Caco-2 (cell line): ENCODE results near the gene CCDC70. TPM values are rescaled to one million over a fixed set of nuclear protein-coding genes. Genes with fewer than 3 reads are reported as not detected.

Experiments used
- BruUV-seq: library from RNA; stranded (reverse); fragments of 400-500 nt; replicated peaks from 2 replicates; lab custom pipeline; 2021; lab: Mats Ljungman, UMichigan
- CTCF ChIA-PET: fragments of 300-600 bp; sonication (Branson Sonifier 250); formaldehyde crosslinking; loops from one replicate; lab custom pipeline; 2022; ENCODE audit warnings: antibody characterized with exemption; lab: Charles Lee
- POLR2A ChIA-PET: fragments of 300-600 bp; sonication (Branson Sonifier 250); formaldehyde crosslinking; loops from one replicate; lab custom pipeline; 2022; ENCODE audit warnings: antibody characterized with exemption; lab: Charles Lee
- DNase-seq, 2 experiments: peaks; one replicate each; pipeline versions ENCODE4 v3.0.0 to v3.0.0-alpha.2; 2020 to 2022
- H3K27me3 ChIP-seq: replicated peaks from 2 replicates; pipeline ENCODE4 v1.6.0; 2011; ENCODE audit warnings: low read length; ENCODE audit not compliant: control insufficient read depth, insufficient read depth
- H3K36me3 ChIP-seq: 2 replicates; pipeline ENCODE4 v1.5.1; 2011; ENCODE audit warnings: low read length; ENCODE audit not compliant: control insufficient read depth, insufficient read depth
- H3K4me1 ChIP-seq: fragments of 250-450 bp; sonication (Bioruptor Pico); 2 replicates; pipeline ENCODE4 v1.5.1; 2020; ENCODE audit warnings: mild to moderate bottlenecking
- H3K4me3 ChIP-seq: 2 replicates; pipeline ENCODE4 v1.5.1; 2011; ENCODE audit warnings: low read depth, mild to moderate bottlenecking, control low read depth, low read length
- H3K9me3 ChIP-seq: fragments of 250-450 bp; sonication (Bioruptor Pico); 2 replicates; pipeline ENCODE4 v1.5.1; 2020; ENCODE audit warnings: mild to moderate bottlenecking, moderate library complexity
- H3K27ac Mint-ChIP-seq: one replicate; pipeline ENCODE4 v1.8.0; 2022; ENCODE audit warnings: mixed read lengths; ENCODE audit not compliant: unreplicated experiment
- H3K27me3 Mint-ChIP-seq: one replicate; pipeline ENCODE4 v1.8.0; 2022; ENCODE audit warnings: mixed read lengths; ENCODE audit not compliant: insufficient read depth, unreplicated experiment
- H3K36me3 Mint-ChIP-seq: one replicate; pipeline ENCODE4 v1.8.0; 2022; ENCODE audit warnings: mild to moderate bottlenecking, mixed read lengths; ENCODE audit not compliant: insufficient read depth, unreplicated experiment
- H3K4me1 Mint-ChIP-seq: one replicate; pipeline ENCODE4 v1.8.0; 2022; ENCODE audit warnings: low read depth, mixed read lengths; ENCODE audit not compliant: unreplicated experiment
- H3K4me3 Mint-ChIP-seq: one replicate; pipeline ENCODE4 v1.8.0; 2022; ENCODE audit warnings: mild to moderate bottlenecking, moderate library complexity, mixed read lengths; ENCODE audit not compliant: unreplicated experiment
- H3K9me3 Mint-ChIP-seq: one replicate; pipeline ENCODE4 v1.8.0; 2022; ENCODE audit warnings: mixed read lengths; ENCODE audit not compliant: unreplicated experiment
- intact Hi-C: fragments of 100-400 bp; cut with micrococcal nuclease; formaldehyde crosslinking; loops from one replicate; pipeline ENCODE4 v1.10.0; 2022; ENCODE audit not compliant: unreplicated experiment
- total RNA-seq: library from RNA; stranded (reverse); gene quantifications from 2 replicates; pipeline ENCODE4 v1.2.3, GENCODE V29; 2022
- TF ChIP-seq, protein P1 (sequence below), 2 experiments: fragments of 200-600 bp in 1 of 2; IDR thresholded peaks; 1 replicate in 1 of 2; 2 replicates in 1 of 2; pipeline versions ENCODE4 v1.5.1 to v1.8.0; 2011 to 2022; ENCODE audit warnings: antibody characterized with exemption in 1 of 2, control low read depth in 1 of 2, inconsistent platforms in 1 of 2, low read depth in 1 of 2, low read length in 1 of 2, mild to moderate bottlenecking in 1 of 2, moderate library complexity in 1 of 2; ENCODE audit not compliant: insufficient read depth in 1 of 2, severe bottlenecking in 1 of 2, unreplicated experiment in 1 of 2

Gene CCDC70
- total RNA-seq, 1 experiment from 2014 or later: not detected

DNA sequence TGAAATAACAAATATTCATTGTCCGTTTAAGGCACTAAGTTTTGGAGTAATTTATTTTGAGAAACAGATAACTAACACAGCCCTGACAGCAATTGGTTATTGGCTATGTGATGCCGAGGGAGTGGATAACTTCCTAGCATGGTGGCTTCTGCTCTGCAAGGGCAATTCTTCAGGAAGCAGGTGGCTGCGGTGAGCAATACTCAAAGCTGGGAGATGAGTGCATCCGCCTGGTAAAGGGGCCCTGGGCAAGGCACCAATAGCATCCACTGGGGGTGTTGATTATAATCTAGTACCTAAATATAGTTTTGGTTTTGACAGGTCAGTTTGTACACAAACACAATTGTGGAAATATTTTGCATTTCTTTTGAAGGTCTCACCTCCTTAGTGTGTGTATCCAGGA lies 41.0 kb downstream of the CCDC70 start:
- DNase-seq: no peak
- Mint-ChIP-seq H3K9me3 (no peaks in the 10 kb centered on the region), H3K36me3 (no peaks in the 10 kb centered on the region), H3K27ac (no peak overlapping the region), H3K27me3 (no peaks in the 10 kb centered on the region), H3K4me1 (no peaks in the 10 kb centered on the region), H3K4me3 (no peak overlapping the region)
- intact Hi-C loops: no loop called here
- ChIA-PET CTCF (no interaction called here), POLR2A (no interaction called here)
- Histone ChIP-seq H3K9me3 (no peaks in the 10 kb centered on the region), H3K36me3 (no peaks in the 10 kb centered on the region), H3K4me3 (no peak overlapping the region), H3K4me1 (peaks cover 9% of the 10 kb centered on the region; the same call in 1 of the 2 replicates), H3K27me3 (no peaks in the 10 kb centered on the region)
- TF ChIP-seq, protein P1, sequence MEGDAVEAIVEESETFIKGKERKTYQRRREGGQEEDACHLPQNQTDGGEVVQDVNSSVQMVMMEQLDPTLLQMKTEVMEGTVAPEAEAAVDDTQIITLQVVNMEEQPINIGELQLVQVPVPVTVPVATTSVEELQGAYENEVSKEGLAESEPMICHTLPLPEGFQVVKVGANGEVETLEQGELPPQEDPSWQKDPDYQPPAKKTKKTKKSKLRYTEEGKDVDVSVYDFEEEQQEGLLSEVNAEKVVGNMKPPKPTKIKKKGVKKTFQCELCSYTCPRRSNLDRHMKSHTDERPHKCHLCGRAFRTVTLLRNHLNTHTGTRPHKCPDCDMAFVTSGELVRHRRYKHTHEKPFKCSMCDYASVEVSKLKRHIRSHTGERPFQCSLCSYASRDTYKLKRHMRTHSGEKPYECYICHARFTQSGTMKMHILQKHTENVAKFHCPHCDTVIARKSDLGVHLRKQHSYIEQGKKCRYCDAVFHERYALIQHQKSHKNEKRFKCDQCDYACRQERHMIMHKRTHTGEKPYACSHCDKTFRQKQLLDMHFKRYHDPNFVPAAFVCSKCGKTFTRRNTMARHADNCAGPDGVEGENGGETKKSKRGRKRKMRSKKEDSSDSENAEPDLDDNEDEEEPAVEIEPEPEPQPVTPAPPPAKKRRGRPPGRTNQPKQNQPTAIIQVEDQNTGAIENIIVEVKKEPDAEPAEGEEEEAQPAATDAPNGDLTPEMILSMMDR (IDR thresholded peaks at IDR 0.05; ENCODE audit: insufficient read depth in 1 of 2, low read depth in 1 of 2, low read length in 1 of 2, severe bottlenecking in 1 of 2, unreplicated experiment in 1 of 2): no peak
- BruUV-seq: no TSS peak

- ChIA-PET POLR2A (no interaction called here), CTCF (no interaction called here)
- no peaks in the 10 kb centered on the region for H3K9me3 Mint-ChIP-seq
- Histone ChIP-seq H3K36me3 (no peaks in the 10 kb centered on the region), H3K4me1 (peaks cover 9% of the 10 kb centered on the region; the same call in 1 of the 2 replicates), H3K27me3 (no peaks in the 10 kb centered on the region), H3K4me3 (no peak overlapping the region), H3K9me3 (no peaks in the 10 kb centered on the region)
- no peaks in the 10 kb centered on the region for H3K36me3 Mint-ChIP-seq
- no peaks in the 10 kb centered on the region for H3K27me3 Mint-ChIP-seq
- no peaks in the 10 kb centered on the region for H3K4me1 Mint-ChIP-seq
- no TSS peak for BruUV-seq
- H3K4me3 Mint-ChIP-seq: no peak overlapping the region
- no peak for DNase-seq
- H3K27ac Mint-ChIP-seq: no peak overlapping the region
- intact Hi-C loops: no loop called here
- TF ChIP-seq, protein P1 (IDR thresholded peaks at IDR 0.05; ENCODE audit: insufficient read depth in 1 of 2, low read depth in 1 of 2, low read length in 1 of 2, severe bottlenecking in 1 of 2, unreplicated experiment in 1 of 2): no peak
Observed at GRCh38 chr13:51905787-51906186, 44.0 kb downstream of the CCDC70 start.

GRCh38 chr13:51906581-51906980 lies 44.8 kb downstream of the CCDC70 start:
- TF ChIP-seq, protein P1 (IDR thresholded peaks at IDR 0.05; ENCODE audit: insufficient read depth in 1 of 2, low read depth in 1 of 2, low read length in 1 of 2, severe bottlenecking in 1 of 2, unreplicated experiment in 1 of 2): no peak
- Mint-ChIP-seq H3K4me3 (no peak overlapping the region), H3K36me3 (no peaks in the 10 kb centered on the region), H3K27ac (no peak overlapping the region), H3K27me3 (no peaks in the 10 kb centered on the region), H3K4me1 (peaks cover under 1% of the 10 kb centered on the region), H3K9me3 (no peaks in the 10 kb centered on the region)
- POLR2A ChIA-PET: no interaction called here
- H3K27me3 ChIP-seq: no peaks in the 10 kb centered on the region
- BruUV-seq: no TSS peak
- peaks cover 10% of the 10 kb centered on the region; the same call in 1 of the 2 replicates for H3K4me1 ChIP-seq
- no peaks in the 10 kb centered on the region for H3K9me3 ChIP-seq
- intact Hi-C loops: no loop called here
- no peaks in the 10 kb centered on the region for H3K36me3 ChIP-seq
- CTCF ChIA-PET: no interaction called here
- DNase-seq: no peak
- no peak overlapping the region for H3K4me3 ChIP-seq
